ENCODE data around the gene ERBB4. TPM values are rescaled to one million over a fixed set of nuclear protein-coding genes. Genes with fewer than 3 reads are reported as not detected.

ERBB4 gene
- total RNA-seq, 5 donors from 2014 or later (not counting 1 experiment from before 2014, with no cell fraction given), result 0.03 to 0.06 TPM; not detected in 3

DNA sequence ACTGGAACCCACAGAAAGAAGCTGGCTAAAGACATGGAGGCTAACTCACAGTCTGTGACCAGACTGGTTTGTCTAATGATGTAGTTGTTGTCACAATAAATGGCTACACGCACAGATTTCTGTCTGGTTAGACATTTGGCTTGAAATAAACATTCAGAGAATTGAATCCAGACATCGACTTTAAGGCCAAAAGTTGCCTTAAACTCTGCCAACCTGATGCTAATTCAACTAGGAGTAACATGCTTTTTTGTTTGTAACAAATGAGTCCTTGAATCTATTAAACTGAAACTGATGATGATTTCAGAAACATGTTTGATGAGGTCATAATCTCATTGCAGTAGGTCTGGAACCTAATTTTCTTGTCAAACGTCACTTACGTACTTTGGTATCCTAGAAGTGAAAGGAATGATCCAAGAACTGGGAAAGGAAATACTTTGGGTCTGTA is 123.8 kb downstream of the ERBB4 start:
- Histone ChIP-seq H3K4me3 (ENCODE audit: control insufficient read depth in 1 of 2, extremely low read depth in 1 of 2, low read length in 1 of 2) (no peak overlapping the region), H3K27ac (ENCODE audit: low read length) (no peak overlapping the region), H3K36me3 (ENCODE audit: control insufficient read depth in 2 of 2, extremely low read depth in 1 of 2, insufficient read depth in 1 of 2, low read length in 1 of 2) (no peaks in the 10 kb centered on the region), H3K4me1 (ENCODE audit: control insufficient read depth in 1 of 2, extremely low read depth in 1 of 2, insufficient read depth in 2 of 2, low read length in 2 of 2) (no peaks in the 10 kb centered on the region), H3K9me3 (no peaks in the 10 kb centered on the region), H3K27me3 (replicated peaks in 1 of 2; ENCODE audit: control insufficient read depth in 2 of 2, extremely low read depth in 1 of 2, insufficient read depth in 2 of 2, low read length in 1 of 2) (no peaks in the 10 kb centered on the region)
- ChIA-PET POLR2A (no interaction called here), CTCF (no interaction called here)
- Mint-ChIP-seq H3K27me3 (no peaks in the 10 kb centered on the region), H3K9me3 (peaks cover 0 to 3% (median 0%) of the 10 kb centered on the region in 3 donors), H3K36me3 (no peaks in the 10 kb centered on the region), H3K4me3 (no peak overlapping the region), H3K27ac (no peak overlapping the region), H3K4me1 (no peaks in the 10 kb centered on the region)
- DNase-seq (no peak), ATAC-seq (replicated peaks in 1 of 4) (no peak)
- 86% methylated on average over 3 of the region's 4 CpGs for WGBS (ENCODE audit: insufficient coverage)

DNA sequence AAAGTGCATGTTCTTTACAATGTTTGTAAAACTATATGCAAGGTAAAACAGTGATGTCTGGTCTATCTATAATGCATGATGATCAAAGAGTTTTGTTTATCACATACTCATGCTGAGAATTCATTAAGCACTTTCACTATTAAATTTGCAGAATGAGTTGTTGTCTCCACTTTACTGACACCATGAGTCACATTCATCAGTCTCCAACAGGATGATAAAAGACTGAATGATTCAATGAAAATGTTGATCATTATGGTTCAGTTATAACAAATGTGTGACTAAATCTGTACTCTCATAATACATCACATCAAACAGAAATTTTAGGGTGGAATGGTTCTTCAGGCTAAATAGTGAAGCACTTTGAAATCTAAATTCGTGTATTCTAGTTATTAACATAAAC is 129.0 kb downstream of the ERBB4 start:
- POLR2A ChIA-PET, result no interaction called here
- Histone ChIP-seq H3K27me3 (replicated peaks in 1 of 2; ENCODE audit: control insufficient read depth in 2 of 2, extremely low read depth in 1 of 2, insufficient read depth in 2 of 2, low read length in 1 of 2) (no peaks in the 10 kb centered on the region), H3K27ac (ENCODE audit: low read length) (no peak overlapping the region), H3K4me1 (ENCODE audit: control insufficient read depth in 1 of 2, extremely low read depth in 1 of 2, insufficient read depth in 2 of 2, low read length in 2 of 2) (no peaks in the 10 kb centered on the region), H3K4me3 (ENCODE audit: control insufficient read depth in 1 of 2, extremely low read depth in 1 of 2, low read length in 1 of 2) (no peak overlapping the region), H3K9me3 (no peaks in the 10 kb centered on the region), H3K36me3 (ENCODE audit: control insufficient read depth in 2 of 2, extremely low read depth in 1 of 2, insufficient read depth in 1 of 2, low read length in 1 of 2) (no peaks in the 10 kb centered on the region)
- Mint-ChIP-seq H3K9me3 (peaks cover 3 to 8% (median 6%) of the 10 kb centered on the region in 3 donors), H3K36me3 (no peaks in the 10 kb centered on the region), H3K27ac (no peak overlapping the region), H3K4me3 (no peak overlapping the region), H3K4me1 (no peaks in the 10 kb centered on the region), H3K27me3 (no peaks in the 10 kb centered on the region)
- ATAC-seq (replicated peaks in 1 of 4) (no peak), DNase-seq (no peak)
- no CpG with 5 or more reads among the region's 1 CpG for WGBS (ENCODE audit: insufficient coverage)
- CTCF ChIA-PET, result no interaction called here

DNA sequence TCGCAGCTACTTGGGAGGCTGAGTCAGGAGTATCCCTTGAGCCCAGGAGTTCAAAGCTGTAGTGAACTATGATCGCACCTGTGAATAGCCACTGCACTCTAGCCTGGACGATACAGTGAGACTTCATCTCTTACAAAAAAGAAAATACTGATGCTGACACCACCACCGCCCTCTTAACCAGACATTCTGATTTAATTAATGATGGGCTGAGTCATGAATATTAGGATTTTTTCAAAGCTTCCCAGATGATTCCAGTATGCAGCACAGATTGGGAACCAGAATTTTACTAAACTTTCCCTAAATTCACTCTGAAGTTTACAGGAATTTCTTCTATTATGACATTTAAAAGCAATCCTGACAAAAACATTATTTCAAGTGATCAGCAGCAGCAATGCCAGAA is 130.1 kb downstream of the ERBB4 start:
- no peaks in the 10 kb centered on the region for H3K27me3 Mint-ChIP-seq
- no peak overlapping the region for H3K4me3 Mint-ChIP-seq
- Histone ChIP-seq H3K27me3 (replicated peaks in 1 of 2; ENCODE audit: control insufficient read depth in 2 of 2, extremely low read depth in 1 of 2, insufficient read depth in 2 of 2, low read length in 1 of 2) (no peaks in the 10 kb centered on the region), H3K4me1 (ENCODE audit: control insufficient read depth in 1 of 2, extremely low read depth in 1 of 2, insufficient read depth in 2 of 2, low read length in 2 of 2) (no peaks in the 10 kb centered on the region), H3K27ac (ENCODE audit: low read length) (no peak overlapping the region), H3K36me3 (ENCODE audit: control insufficient read depth in 2 of 2, extremely low read depth in 1 of 2, insufficient read depth in 1 of 2, low read length in 1 of 2) (no peaks in the 10 kb centered on the region), H3K9me3 (no peaks in the 10 kb centered on the region), H3K4me3 (ENCODE audit: control insufficient read depth in 1 of 2, extremely low read depth in 1 of 2, low read length in 1 of 2) (no peak overlapping the region)
- CTCF ChIA-PET, result no interaction called here
- WGBS (ENCODE audit: insufficient coverage), result 81% methylated on average over 2 of the region's 4 CpGs
- H3K9me3 Mint-ChIP-seq, result peaks cover 3 to 8% (median 6%) of the 10 kb centered on the region in 3 donors
- DNase-seq, result no peak
- H3K36me3 Mint-ChIP-seq, result no peaks in the 10 kb centered on the region
- POLR2A ChIA-PET, result no interaction called here
- no peaks in the 10 kb centered on the region for H3K4me1 Mint-ChIP-seq
- H3K27ac Mint-ChIP-seq, result no peak overlapping the region
- no peak for ATAC-seq (replicated peaks in 1 of 4)

DNA sequence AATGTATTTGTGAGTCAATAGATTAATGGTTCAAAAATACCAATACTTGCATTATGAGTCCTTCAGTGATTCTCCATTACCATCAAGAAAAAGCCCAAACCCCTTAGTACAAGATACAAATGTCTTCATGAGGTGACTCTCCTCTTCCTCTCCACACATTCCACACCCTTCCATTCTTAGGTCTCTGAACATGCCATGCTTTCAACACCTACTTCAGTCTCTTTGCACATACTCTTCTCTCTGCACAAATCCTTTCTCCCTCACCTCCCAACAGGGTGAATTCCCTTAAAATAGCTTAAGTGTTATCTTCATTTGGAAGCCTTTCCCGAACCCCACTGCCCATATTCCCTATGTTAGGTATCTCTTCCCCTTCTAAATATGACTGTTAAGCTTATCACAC is 131.9 kb downstream of the ERBB4 start:
- H3K4me1 Mint-ChIP-seq, result no peaks in the 10 kb centered on the region
- H3K36me3 ChIP-seq (ENCODE audit: control insufficient read depth in 2 of 2, extremely low read depth in 1 of 2, insufficient read depth in 1 of 2, low read length in 1 of 2), result no peaks in the 10 kb centered on the region
- ATAC-seq (replicated peaks in 1 of 4), result no peak
- no peak overlapping the region for H3K27ac ChIP-seq (ENCODE audit: low read length)
- H3K27me3 ChIP-seq (replicated peaks in 1 of 2; ENCODE audit: control insufficient read depth in 2 of 2, extremely low read depth in 1 of 2, insufficient read depth in 2 of 2, low read length in 1 of 2), result no peaks in the 10 kb centered on the region
- ChIA-PET CTCF (no interaction called here), POLR2A (no interaction called here)
- no peaks in the 10 kb centered on the region for H3K4me1 ChIP-seq (ENCODE audit: control insufficient read depth in 1 of 2, extremely low read depth in 1 of 2, insufficient read depth in 2 of 2, low read length in 2 of 2)
- no CpG with 5 or more reads among the region's 1 CpG for WGBS (ENCODE audit: insufficient coverage)
- no peaks in the 10 kb centered on the region for H3K27me3 Mint-ChIP-seq
- H3K4me3 ChIP-seq (ENCODE audit: control insufficient read depth in 1 of 2, extremely low read depth in 1 of 2, low read length in 1 of 2), result no peak overlapping the region
- no peak overlapping the region for H3K27ac Mint-ChIP-seq
- H3K36me3 Mint-ChIP-seq, result no peaks in the 10 kb centered on the region
- H3K4me3 Mint-ChIP-seq, result no peak overlapping the region
- H3K9me3 Mint-ChIP-seq, result peaks cover 3 to 8% (median 6%) of the 10 kb centered on the region in 3 donors
- H3K9me3 ChIP-seq, result no peaks in the 10 kb centered on the region
- DNase-seq, result no peak

DNA sequence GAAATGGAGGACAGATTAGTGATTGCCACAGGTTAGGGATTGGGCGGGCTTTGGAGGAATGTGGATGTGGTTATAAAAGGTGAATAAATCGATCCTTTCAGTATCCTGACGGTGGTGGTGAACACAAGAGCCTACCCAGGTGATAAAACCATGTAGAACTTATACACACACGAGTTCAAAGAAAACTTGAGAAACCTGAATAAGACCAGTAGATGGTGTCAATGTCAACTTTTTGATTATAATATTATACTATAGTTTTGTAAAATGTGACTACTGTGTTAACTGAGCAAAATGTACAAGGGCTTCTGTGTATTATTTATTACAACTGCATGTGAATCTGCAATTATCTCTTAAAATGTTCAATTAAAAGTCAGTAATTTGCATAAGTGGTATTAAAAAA is 136.3 kb downstream of the ERBB4 start:
- Mint-ChIP-seq H3K36me3 (no peaks in the 10 kb centered on the region), H3K4me1 (no peaks in the 10 kb centered on the region), H3K4me3 (no peak overlapping the region), H3K27ac (no peak overlapping the region), H3K27me3 (no peaks in the 10 kb centered on the region), H3K9me3 (peaks cover 0 to 8% (median 6%) of the 10 kb centered on the region in 3 donors)
- no peak for ATAC-seq (replicated peaks in 1 of 4)
- Histone ChIP-seq H3K4me3 (ENCODE audit: control insufficient read depth in 1 of 2, extremely low read depth in 1 of 2, low read length in 1 of 2) (no peak overlapping the region), H3K9me3 (no peaks in the 10 kb centered on the region), H3K4me1 (ENCODE audit: control insufficient read depth in 1 of 2, extremely low read depth in 1 of 2, insufficient read depth in 2 of 2, low read length in 2 of 2) (no peaks in the 10 kb centered on the region), H3K36me3 (ENCODE audit: control insufficient read depth in 2 of 2, extremely low read depth in 1 of 2, insufficient read depth in 1 of 2, low read length in 1 of 2) (no peaks in the 10 kb centered on the region), H3K27me3 (replicated peaks in 1 of 2; ENCODE audit: control insufficient read depth in 2 of 2, extremely low read depth in 1 of 2, insufficient read depth in 2 of 2, low read length in 1 of 2) (no peaks in the 10 kb centered on the region), H3K27ac (ENCODE audit: low read length) (no peak overlapping the region)
- ChIA-PET POLR2A (no interaction called here), CTCF (interaction anchor here in 1 of 2 donors (0.7 kb wide), 1 partner anchor 9 kb away, joined by 3 read pairs; no protein-coding TSS in a partner anchor)
- no CpG with 5 or more reads among the region's 4 CpGs for WGBS (ENCODE audit: insufficient coverage)
- DNase-seq, result no peak

DNA sequence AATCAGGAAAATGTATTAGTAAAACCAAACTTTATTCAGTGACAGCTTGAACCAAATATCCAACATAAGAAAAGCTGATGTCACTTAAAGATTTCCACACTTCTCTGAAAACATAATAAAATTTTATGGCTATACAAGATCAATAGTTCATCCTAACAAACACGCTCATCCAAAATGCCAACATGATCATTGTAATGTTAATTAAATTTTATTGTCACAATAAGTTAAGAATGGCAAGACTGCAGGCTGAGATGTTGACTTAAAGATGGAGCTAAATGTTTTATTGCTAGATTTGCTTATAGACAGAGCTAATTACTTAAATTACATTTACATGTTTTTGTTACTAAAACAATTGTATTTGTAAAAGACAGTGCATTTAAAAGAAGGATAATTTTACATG is 140.3 kb downstream of the ERBB4 start:
- no peaks in the 10 kb centered on the region for H3K4me1 ChIP-seq (ENCODE audit: control insufficient read depth in 1 of 2, extremely low read depth in 1 of 2, insufficient read depth in 2 of 2, low read length in 2 of 2)
- H3K27ac ChIP-seq (ENCODE audit: low read length), result no peak overlapping the region
- H3K4me3 Mint-ChIP-seq, result no peak overlapping the region
- H3K4me3 ChIP-seq (ENCODE audit: control insufficient read depth in 1 of 2, extremely low read depth in 1 of 2, low read length in 1 of 2), result no peak overlapping the region
- H3K9me3 Mint-ChIP-seq, result no peaks in the 10 kb centered on the region
- ATAC-seq (replicated peaks in 1 of 4) (no peak), DNase-seq (no peak)
- CTCF ChIA-PET, result no interaction called here
- H3K4me1 Mint-ChIP-seq, result no peaks in the 10 kb centered on the region
- H3K36me3 ChIP-seq (ENCODE audit: control insufficient read depth in 2 of 2, extremely low read depth in 1 of 2, insufficient read depth in 1 of 2, low read length in 1 of 2), result no peaks in the 10 kb centered on the region
- no peaks in the 10 kb centered on the region for H3K9me3 ChIP-seq
- no peaks in the 10 kb centered on the region for H3K27me3 ChIP-seq (replicated peaks in 1 of 2; ENCODE audit: control insufficient read depth in 2 of 2, extremely low read depth in 1 of 2, insufficient read depth in 2 of 2, low read length in 1 of 2)
- no peaks in the 10 kb centered on the region for H3K27me3 Mint-ChIP-seq
- no peak overlapping the region for H3K27ac Mint-ChIP-seq
- POLR2A ChIA-PET, result no interaction called here
- WGBS (ENCODE audit: insufficient coverage), result no CpG with 5 or more reads among the region's 1 CpG
- no peaks in the 10 kb centered on the region for H3K36me3 Mint-ChIP-seq

DNA sequence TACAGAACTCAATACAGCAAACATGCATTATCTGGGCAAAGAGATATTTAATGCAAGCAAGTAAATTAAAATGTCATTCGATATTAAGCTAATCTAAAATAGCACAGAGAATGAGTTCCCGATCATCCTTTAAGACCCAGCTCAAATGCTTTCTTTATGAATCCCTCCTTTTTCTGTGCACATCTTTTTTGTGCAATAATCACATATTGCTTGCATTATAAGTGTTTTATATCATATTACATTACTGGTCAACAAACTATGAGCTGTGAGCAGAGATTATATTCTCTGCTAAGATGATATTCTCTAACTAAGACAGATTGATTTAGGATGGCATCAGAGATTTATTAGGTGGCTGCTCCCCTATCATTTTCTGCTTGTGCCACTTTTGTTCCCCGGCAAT is 146.1 kb downstream of the ERBB4 start:
- no peak for ATAC-seq (replicated peaks in 1 of 4)
- Mint-ChIP-seq H3K36me3 (no peaks in the 10 kb centered on the region), H3K4me1 (no peaks in the 10 kb centered on the region), H3K27ac (no peak overlapping the region), H3K27me3 (no peaks in the 10 kb centered on the region), H3K9me3 (no peaks in the 10 kb centered on the region), H3K4me3 (no peak overlapping the region)
- Histone ChIP-seq H3K36me3 (ENCODE audit: control insufficient read depth in 2 of 2, extremely low read depth in 1 of 2, insufficient read depth in 1 of 2, low read length in 1 of 2) (no peaks in the 10 kb centered on the region), H3K9me3 (no peaks in the 10 kb centered on the region), H3K4me1 (ENCODE audit: control insufficient read depth in 1 of 2, extremely low read depth in 1 of 2, insufficient read depth in 2 of 2, low read length in 2 of 2) (no peaks in the 10 kb centered on the region), H3K27me3 (replicated peaks in 1 of 2; ENCODE audit: control insufficient read depth in 2 of 2, extremely low read depth in 1 of 2, insufficient read depth in 2 of 2, low read length in 1 of 2) (no peaks in the 10 kb centered on the region), H3K4me3 (ENCODE audit: control insufficient read depth in 1 of 2, extremely low read depth in 1 of 2, low read length in 1 of 2) (no peak overlapping the region), H3K27ac (ENCODE audit: low read length) (no peak overlapping the region)
- no peak for DNase-seq
- ChIA-PET CTCF (interaction anchor here in 1 of 2 donors (0.7 kb wide), 1 partner anchor 155 kb away, joined by 3 read pairs; no protein-coding TSS in a partner anchor), POLR2A (no interaction called here)
- WGBS (ENCODE audit: insufficient coverage), result no CpG with 5 or more reads among the region's 3 CpGs

All from T-cell (primary cell).